HCT116 (cell line): ENCODE data around the gene TSPAN8.
"Not testable (repeated sequence)": the region's sequence is repeated elsewhere in the genome, so short reads cannot be mapped to it uniquely, and the experiment has no call there.

Experiments
- CEBPB ChIP-seq: IDR thresholded peaks from 2 replicates; pipeline ENCODE4 v1.6.1; 2012; ENCODE audit warnings: low read depth
- EZH2 ChIP-seq: fragments of 200-600 bp; sonication (generic); IDR thresholded peaks from 2 replicates; pipeline ENCODE4 v1.6.1; 2017; ENCODE audit warnings: antibody characterized with exemption, mixed run types
- EZH2phosphoT487 ChIP-seq: fragments of 200-600 bp; IDR thresholded peaks from 2 replicates; pipeline ENCODE4 v1.6.1; 2018; ENCODE audit warnings: antibody characterized with exemption, borderline replicate concordance
- FOSL1 ChIP-seq: IDR thresholded peaks from 2 replicates; pipeline ENCODE4 v1.6.1; 2012; ENCODE audit warnings: low read depth
- POLR2A ChIP-seq: IDR thresholded peaks from 2 replicates; pipeline ENCODE4 v1.7.0; 2011; ENCODE audit warnings: borderline replicate concordance; ENCODE audit not compliant: insufficient read depth, insufficient read length; ENCODE audit errors: extremely low read depth
- POLR2AphosphoS5 ChIP-seq: IDR thresholded peaks from 2 replicates; pipeline ENCODE4 v1.6.1; 2011; ENCODE audit warnings: mild to moderate bottlenecking, low read depth, low read length, moderate library complexity
- SP1 ChIP-seq: IDR thresholded peaks from 2 replicates; pipeline ENCODE4 v1.6.1; 2012; ENCODE audit warnings: low read depth
- TCF7L2 ChIP-seq: IDR thresholded peaks from 2 replicates; pipeline ENCODE4 v1.7.0; 2011; ENCODE audit warnings: borderline replicate concordance, inconsistent platforms; ENCODE audit not compliant: insufficient read depth, insufficient read length; ENCODE audit errors: extremely low read depth
- YY1 ChIP-seq: IDR thresholded peaks from 2 replicates; pipeline ENCODE4 v1.6.1; 2011; ENCODE audit warnings: low read length, low read depth, moderate library complexity, mild to moderate bottlenecking; ENCODE audit not compliant: insufficient replicate concordance; ENCODE audit errors: extremely low read depth
- ZNF274 ChIP-seq: fragments of 200-500 bp; sonication (Bioruptor generic); IDR thresholded peaks from 2 replicates; pipeline ENCODE4 v1.6.1; 2014; ENCODE audit warnings: mild to moderate bottlenecking, low read depth, low read length, inconsistent platforms
- TF ChIP-seq, protein P1 (sequence below), 3 experiments: fragments of 200-600 bp in 1 of 3; sonication (generic) in 1 of 3; IDR thresholded peaks in 2 of 3; conservative IDR thresholded peaks in 1 of 3; 2 replicates each; pipeline ENCODE4 v1.5.1; 2012 to 2017; ENCODE audit warnings: low read depth in 2 of 3, low read length in 2 of 3, antibody characterized with exemption in 1 of 3, borderline replicate concordance in 1 of 3, control low read depth in 1 of 3, mild to moderate bottlenecking in 1 of 3, mixed read lengths in 1 of 3, mixed run types in 1 of 3, moderate library complexity in 1 of 3; ENCODE audit not compliant: insufficient read depth in 1 of 3
- TF ChIP-seq, protein P2 (sequence below): IDR thresholded peaks from 2 replicates; pipeline ENCODE4 v1.6.1; 2012
- TF ChIP-seq, protein P3 (sequence below): IDR thresholded peaks from 2 replicates; pipeline ENCODE4 v1.6.1; 2012; ENCODE audit warnings: low read depth
- TF ChIP-seq, protein P4 (sequence below): IDR thresholded peaks from 2 replicates; pipeline ENCODE4 v1.6.1; 2012

DNA sequence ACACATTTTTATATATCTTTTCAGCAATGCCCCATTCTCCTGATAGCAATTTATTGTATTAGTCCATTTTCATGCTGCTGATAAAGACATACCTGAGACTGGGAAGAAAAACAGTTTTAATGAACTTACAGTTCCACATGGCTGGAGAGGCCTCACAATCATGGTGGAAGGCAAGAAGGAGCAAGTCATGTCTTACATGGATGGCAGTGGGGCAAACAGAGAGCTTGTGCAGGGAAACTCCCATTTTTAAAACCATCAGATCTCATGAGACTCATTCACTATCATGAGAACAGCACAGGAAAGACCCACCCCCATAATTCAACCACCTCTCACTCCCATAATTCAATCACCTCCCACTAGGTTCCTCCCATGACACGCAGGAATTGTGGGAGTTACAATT is 44.7 kb downstream of the TSPAN8 start:
- not testable (repeated sequence) for TF ChIP-seq EZH2, POLR2AphosphoS5, POLR2A, YY1, CEBPB, ZNF274, FOSL1, TCF7L2, SP1, EZH2phosphoT487
- TF ChIP-seq, protein P1, sequence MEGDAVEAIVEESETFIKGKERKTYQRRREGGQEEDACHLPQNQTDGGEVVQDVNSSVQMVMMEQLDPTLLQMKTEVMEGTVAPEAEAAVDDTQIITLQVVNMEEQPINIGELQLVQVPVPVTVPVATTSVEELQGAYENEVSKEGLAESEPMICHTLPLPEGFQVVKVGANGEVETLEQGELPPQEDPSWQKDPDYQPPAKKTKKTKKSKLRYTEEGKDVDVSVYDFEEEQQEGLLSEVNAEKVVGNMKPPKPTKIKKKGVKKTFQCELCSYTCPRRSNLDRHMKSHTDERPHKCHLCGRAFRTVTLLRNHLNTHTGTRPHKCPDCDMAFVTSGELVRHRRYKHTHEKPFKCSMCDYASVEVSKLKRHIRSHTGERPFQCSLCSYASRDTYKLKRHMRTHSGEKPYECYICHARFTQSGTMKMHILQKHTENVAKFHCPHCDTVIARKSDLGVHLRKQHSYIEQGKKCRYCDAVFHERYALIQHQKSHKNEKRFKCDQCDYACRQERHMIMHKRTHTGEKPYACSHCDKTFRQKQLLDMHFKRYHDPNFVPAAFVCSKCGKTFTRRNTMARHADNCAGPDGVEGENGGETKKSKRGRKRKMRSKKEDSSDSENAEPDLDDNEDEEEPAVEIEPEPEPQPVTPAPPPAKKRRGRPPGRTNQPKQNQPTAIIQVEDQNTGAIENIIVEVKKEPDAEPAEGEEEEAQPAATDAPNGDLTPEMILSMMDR (IDR thresholded peaks at IDR 0.05 in 2 of 3, conservative IDR thresholded peaks at IDR 0.05 in 1 of 3; ENCODE audit: borderline replicate concordance in 1 of 3, insufficient read depth in 1 of 3, low read depth in 2 of 3, low read length in 2 of 3), result not testable (repeated sequence)
- TF ChIP-seq, protein P2, sequence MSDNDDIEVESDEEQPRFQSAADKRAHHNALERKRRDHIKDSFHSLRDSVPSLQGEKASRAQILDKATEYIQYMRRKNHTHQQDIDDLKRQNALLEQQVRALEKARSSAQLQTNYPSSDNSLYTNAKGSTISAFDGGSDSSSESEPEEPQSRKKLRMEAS, result not testable (repeated sequence)
- TF ChIP-seq, protein P3, sequence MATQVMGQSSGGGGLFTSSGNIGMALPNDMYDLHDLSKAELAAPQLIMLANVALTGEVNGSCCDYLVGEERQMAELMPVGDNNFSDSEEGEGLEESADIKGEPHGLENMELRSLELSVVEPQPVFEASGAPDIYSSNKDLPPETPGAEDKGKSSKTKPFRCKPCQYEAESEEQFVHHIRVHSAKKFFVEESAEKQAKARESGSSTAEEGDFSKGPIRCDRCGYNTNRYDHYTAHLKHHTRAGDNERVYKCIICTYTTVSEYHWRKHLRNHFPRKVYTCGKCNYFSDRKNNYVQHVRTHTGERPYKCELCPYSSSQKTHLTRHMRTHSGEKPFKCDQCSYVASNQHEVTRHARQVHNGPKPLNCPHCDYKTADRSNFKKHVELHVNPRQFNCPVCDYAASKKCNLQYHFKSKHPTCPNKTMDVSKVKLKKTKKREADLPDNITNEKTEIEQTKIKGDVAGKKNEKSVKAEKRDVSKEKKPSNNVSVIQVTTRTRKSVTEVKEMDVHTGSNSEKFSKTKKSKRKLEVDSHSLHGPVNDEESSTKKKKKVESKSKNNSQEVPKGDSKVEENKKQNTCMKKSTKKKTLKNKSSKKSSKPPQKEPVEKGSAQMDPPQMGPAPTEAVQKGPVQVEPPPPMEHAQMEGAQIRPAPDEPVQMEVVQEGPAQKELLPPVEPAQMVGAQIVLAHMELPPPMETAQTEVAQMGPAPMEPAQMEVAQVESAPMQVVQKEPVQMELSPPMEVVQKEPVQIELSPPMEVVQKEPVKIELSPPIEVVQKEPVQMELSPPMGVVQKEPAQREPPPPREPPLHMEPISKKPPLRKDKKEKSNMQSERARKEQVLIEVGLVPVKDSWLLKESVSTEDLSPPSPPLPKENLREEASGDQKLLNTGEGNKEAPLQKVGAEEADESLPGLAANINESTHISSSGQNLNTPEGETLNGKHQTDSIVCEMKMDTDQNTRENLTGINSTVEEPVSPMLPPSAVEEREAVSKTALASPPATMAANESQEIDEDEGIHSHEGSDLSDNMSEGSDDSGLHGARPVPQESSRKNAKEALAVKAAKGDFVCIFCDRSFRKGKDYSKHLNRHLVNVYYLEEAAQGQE, result not testable (repeated sequence)
- TF ChIP-seq, protein P4, sequence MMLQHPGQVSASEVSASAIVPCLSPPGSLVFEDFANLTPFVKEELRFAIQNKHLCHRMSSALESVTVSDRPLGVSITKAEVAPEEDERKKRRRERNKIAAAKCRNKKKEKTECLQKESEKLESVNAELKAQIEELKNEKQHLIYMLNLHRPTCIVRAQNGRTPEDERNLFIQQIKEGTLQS, result not testable (repeated sequence)
